Ishikawa (cell line): ENCODE results near the gene OGT.

Experiments used
- CEBPB ChIP-seq: IDR thresholded peaks from 2 replicates; pipeline ENCODE4 v1.6.1; 2012
- CREB1 ChIP-seq: IDR thresholded peaks from 2 replicates; pipeline ENCODE4 v1.6.1; 2012; ENCODE audit warnings: low read depth
- EGR1 ChIP-seq: IDR thresholded peaks from 2 replicates; pipeline ENCODE4 v1.6.1; 2012
- EP300 ChIP-seq: IDR thresholded peaks from 2 replicates; pipeline ENCODE4 v1.6.1; 2012; ENCODE audit warnings: borderline replicate concordance
- FOXM1 ChIP-seq: IDR thresholded peaks from 2 replicates; pipeline ENCODE4 v1.6.1; 2012; ENCODE audit warnings: low read depth, borderline replicate concordance
- NFIC ChIP-seq: IDR thresholded peaks from 2 replicates; pipeline ENCODE4 v1.6.1; 2012
- RAD21 ChIP-seq: IDR thresholded peaks from 2 replicates; pipeline ENCODE4 v1.6.1; 2012; ENCODE audit warnings: low read depth
- REST ChIP-seq: IDR thresholded peaks from 2 replicates; pipeline ENCODE4 v1.6.1; 2012; ENCODE audit warnings: low read depth, mild to moderate bottlenecking
- TAF1 ChIP-seq: IDR thresholded peaks from 2 replicates; pipeline ENCODE4 v1.6.1; 2012; ENCODE audit warnings: low read depth, mild to moderate bottlenecking
- TCF12 ChIP-seq: IDR thresholded peaks from 2 replicates; pipeline ENCODE4 v1.6.1; 2012; ENCODE audit warnings: low read depth
- TEAD4 ChIP-seq: IDR thresholded peaks from 2 replicates; pipeline ENCODE4 v1.6.1; 2012
- USF1 ChIP-seq: IDR thresholded peaks from 2 replicates; pipeline ENCODE4 v1.6.1; 2012
- YY1 ChIP-seq: IDR thresholded peaks from 2 replicates; pipeline ENCODE4 v1.6.1; 2012; ENCODE audit warnings: low read depth
- ZBTB7A ChIP-seq: IDR thresholded peaks from 2 replicates; pipeline ENCODE4 v1.6.1; 2012; ENCODE audit warnings: low read depth
- TF ChIP-seq, protein P1 (sequence below): IDR thresholded peaks from 2 replicates; pipeline ENCODE4 v1.6.1; 2012

Gene OGT

GRCh38 chrX:71556036-71556435, 23.1 kb downstream of the OGT start:
- no peak for TF ChIP-seq CREB1
- TF ChIP-seq EGR1 = no peak
- no peak for TF ChIP-seq RAD21
- no peak for TF ChIP-seq ZBTB7A
- TF ChIP-seq YY1 = no peak
- TF ChIP-seq REST = no peak
- TF ChIP-seq TEAD4 = no peak
- no peak for TF ChIP-seq CEBPB
- TF ChIP-seq, protein P1, sequence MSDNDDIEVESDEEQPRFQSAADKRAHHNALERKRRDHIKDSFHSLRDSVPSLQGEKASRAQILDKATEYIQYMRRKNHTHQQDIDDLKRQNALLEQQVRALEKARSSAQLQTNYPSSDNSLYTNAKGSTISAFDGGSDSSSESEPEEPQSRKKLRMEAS = no peak
- no peak for TF ChIP-seq TCF12
- no peak for TF ChIP-seq EP300
- no peak for TF ChIP-seq TAF1
- TF ChIP-seq USF1 = no peak
- no peak for TF ChIP-seq NFIC

DNA sequence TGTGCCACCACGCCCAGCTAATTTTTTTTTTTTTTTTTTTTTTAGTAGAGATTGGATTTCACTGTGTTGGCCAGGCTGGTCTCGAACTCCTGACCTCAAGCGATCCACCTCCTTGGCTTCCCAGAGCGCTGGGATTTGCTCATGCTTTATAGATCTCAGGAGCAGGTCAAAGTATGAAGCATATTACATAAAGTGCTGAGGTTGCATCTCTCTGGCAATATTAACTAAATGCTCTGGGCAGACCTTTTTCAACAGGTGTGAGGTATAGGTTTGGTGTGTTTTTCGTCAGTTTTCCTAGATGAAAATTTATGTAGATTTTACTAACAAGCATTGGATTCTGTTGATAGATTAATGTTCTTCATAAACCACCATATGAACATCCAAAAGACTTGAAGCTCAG, 26.0 kb downstream of the OGT start:
- TF ChIP-seq CEBPB (no peak), TAF1 (no peak), TEAD4 (no peak)

DNA sequence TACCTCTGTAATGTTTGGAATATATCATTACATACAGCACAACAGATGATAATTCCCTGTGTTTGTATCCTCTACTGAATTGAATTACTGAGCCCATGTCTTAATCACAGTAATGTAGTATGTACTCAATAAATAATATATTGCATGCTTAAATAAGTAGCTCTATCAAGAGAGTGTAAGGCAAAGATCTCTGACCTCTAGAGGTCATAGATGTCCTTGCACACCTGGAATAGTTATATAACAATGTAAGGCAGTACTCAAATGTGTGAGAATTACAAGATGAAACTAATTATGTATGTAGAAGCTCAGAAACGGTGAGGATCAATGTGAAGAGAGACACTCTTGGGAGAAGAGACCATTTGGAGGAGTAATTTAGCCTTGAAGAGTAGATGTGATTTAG, 31.0 kb downstream of the OGT start:
- no peak for TF ChIP-seq REST
- TF ChIP-seq EP300 = no peak
- no peak for TF ChIP-seq TCF12
- no peak for TF ChIP-seq YY1
- no peak for TF ChIP-seq USF1
- TF ChIP-seq ZBTB7A = no peak
- no peak for TF ChIP-seq RAD21
- no peak for TF ChIP-seq CEBPB
- no peak for TF ChIP-seq CREB1
- TF ChIP-seq, protein P1 = no peak
- TF ChIP-seq TAF1 = no peak
- TF ChIP-seq TEAD4 = no peak
- no peak for TF ChIP-seq NFIC
- no peak for TF ChIP-seq FOXM1
- no peak for TF ChIP-seq EGR1

DNA sequence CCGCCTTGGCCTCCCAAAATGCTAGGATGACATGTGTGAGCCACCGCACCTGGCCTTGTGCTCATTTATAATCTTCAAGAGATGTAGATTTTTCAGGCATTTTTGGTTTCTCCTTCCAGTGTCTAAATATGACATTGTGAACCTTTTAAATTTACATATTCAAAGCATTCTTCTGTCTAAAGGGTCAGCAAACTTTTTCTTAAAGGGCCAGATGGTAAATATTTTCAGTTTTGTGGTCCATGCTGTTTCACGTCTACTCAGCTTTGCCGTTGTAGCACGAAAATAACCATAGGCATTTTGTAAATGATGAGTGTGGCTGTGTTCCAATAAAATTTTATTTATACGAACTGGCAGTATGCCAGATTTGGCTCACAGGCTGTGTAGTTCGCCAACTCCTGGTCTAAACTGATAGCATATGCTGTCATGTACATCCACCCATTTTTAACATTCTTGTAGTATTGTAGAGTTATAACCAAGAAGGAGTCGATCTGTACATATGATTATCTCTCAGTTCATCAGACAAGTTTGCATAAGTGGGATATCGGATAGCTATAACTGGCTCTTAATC, 32.7 kb downstream of the OGT start:
- TF ChIP-seq TEAD4 (no peak), TAF1 (no peak), CREB1 (no peak)
- TF ChIP-seq, protein P1 = no peak

GRCh38 chrX:71573590-71573989, 40.7 kb downstream of the OGT start:
- TF ChIP-seq CEBPB = no peak
- TF ChIP-seq TEAD4 = no peak
- TF ChIP-seq NFIC = no peak
- no peak for TF ChIP-seq TCF12
- TF ChIP-seq TAF1 = no peak
- TF ChIP-seq YY1 = no peak
- no peak for TF ChIP-seq ZBTB7A
- TF ChIP-seq CREB1 = no peak
- no peak for TF ChIP-seq FOXM1
- TF ChIP-seq, protein P1 = no peak
- TF ChIP-seq USF1 = no peak
- TF ChIP-seq EGR1 = no peak
- no peak for TF ChIP-seq EP300
- TF ChIP-seq REST = no peak
